Glomerular endothelial cell (primary cell): ENCODE measurements around the gene PIGP. TPM values are rescaled to one million over a fixed set of nuclear protein-coding genes. Genes with fewer than 3 reads are reported as not detected.
"Not testable (repeated sequence)": the region's sequence is repeated elsewhere in the genome, so short reads cannot be mapped to it uniquely, and the experiment has no call there.

Experiments used
- DNase-seq: peaks from one replicate; pipeline ENCODE4 v3.0.0-alpha.2; 2011; ENCODE audit warnings: low read depth, low spot score; ENCODE audit errors: extremely low read depth
- total RNA-seq: library from RNA; depleted of rRNA; stranded (reverse); fragments of >200 nt; gene quantifications from 2 replicates; pipeline ENCODE4 v1.2.3, GENCODE V29; 2015

The PIGP gene
- total RNA-seq, result 10.0 and 11.1 TPM in 2 replicates

DNA sequence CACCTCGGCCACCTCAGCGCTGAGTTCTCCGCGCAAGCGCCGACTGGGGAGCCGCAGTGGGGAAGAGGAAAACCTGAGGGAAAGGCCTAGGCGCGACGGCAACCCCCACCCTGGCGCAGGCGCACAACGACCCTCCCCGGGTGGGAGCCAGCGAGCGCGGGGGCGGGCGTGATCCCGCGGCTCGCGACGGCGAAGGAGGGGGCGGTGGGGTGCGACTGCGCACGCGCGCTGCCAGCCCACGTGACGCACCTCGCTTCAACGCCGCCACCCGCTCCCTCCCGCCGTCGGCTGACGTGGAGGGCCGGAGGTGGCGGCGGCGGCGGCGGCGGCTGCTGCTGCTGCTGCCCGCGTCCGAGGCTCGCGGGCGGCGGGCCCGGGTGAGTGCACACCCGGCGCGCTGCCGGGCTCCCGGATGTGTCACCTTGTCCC is at the start of gene PIGP, which contains the start of gene TTC3:
Gene PIGP (minus strand): TSS at position 84 of the 429 bp plus-strand sequence. CDS start 556 bp downstream, outside the sequence.
Gene TTC3 (plus strand): TSS at position 267 of the 429 bp plus-strand sequence. CDS start 14,004 bp downstream, outside the sequence.
- peak; percentile 39 for DNase-seq

DNA sequence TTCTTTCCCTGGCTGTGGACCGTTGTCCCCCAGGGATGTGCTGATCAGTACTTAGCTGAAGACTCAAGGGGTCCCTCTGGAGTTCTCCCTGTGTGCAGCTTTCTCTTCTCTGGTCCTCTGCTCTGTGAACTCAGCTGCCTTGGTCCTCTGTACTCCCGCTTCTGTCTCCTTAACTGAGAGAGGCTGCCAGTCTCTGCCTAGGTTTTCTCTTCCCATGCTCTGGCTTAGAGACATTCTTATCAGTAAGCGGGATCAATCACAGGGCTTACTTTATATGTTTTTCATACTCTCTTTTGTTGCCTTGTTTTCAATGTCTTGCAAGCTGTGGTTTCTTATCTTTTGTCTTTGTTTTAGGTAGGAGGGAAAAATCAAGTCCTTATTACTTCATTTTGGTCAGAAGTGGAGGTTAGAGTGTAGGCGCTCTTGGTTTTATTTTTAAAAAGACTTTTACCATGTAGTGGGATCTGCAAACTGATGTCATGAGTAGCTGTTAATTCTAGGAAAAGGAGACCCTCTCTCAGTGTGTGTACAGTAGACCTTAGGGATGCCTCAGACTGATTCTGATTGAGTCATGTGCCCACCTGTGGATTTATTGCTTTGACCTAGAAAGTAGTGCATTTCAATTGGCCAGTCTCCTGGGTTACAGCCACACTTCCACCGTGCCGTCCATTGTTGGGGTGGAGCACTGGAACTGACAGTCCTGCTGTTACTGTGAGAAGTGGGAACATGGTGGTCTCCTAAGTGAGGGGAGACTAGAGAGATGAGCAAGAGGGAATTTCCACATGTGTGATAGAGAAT is 46.7 kb upstream of the PIGP start:
- no peak for DNase-seq

DNA sequence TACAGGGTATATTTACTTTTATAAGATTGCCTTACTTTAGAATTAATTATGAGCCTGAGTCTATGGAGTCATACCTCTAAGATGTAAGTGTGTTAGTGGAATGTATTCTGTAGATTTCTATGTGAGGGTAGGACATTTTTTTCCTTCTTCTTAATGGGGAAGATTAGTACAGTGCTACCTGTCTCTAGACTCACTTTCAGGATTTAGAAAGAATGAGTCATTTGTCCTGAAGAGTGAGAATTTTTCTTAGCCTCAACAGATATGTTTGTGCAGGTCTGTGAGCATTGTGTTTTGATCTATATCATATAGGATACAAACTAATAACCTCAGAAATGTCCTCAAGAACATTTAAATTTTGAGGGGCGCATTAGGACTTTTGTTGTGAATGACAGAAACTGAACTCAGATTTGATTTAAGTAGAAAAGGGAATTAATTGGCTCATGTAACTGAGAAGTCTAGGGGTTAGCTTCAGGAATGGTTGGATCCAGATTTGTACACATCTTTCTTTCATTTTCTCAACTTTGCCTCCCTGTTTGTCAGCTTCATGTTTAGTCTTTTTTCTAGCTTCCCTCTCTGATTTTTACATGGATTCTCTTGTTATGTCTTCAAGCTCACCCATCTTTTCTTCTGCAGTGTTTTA is 45.4 kb upstream of the PIGP start:
- no peak for DNase-seq

- DNase-seq, result no peak
These were observed 44.3 kb upstream of the PIGP start for GRCh38 chr21:37117204-37117603.

GRCh38 chr21:37116459-37116858 is 43.6 kb upstream of the PIGP start:
- not testable (repeated sequence) for DNase-seq

DNA sequence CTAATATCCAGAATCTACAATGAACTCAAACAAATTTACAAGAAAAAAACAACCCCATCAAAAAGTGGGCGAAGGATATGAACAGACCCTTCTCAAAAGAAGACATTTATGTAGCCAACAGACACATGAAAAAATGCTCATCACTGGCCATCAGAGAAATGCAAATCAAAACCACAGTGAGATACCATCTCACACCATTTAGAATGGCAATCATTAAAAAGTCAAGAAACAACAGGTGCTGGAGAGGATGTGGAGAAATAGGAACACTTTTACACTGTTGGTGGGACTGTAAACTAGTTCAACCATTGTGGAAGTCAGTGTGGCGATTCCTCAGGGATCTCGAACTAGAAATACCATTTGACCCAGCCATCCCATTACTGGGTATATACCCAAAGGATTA is 41.4 kb upstream of the PIGP start:
- DNase-seq, result not testable (repeated sequence)

DNA sequence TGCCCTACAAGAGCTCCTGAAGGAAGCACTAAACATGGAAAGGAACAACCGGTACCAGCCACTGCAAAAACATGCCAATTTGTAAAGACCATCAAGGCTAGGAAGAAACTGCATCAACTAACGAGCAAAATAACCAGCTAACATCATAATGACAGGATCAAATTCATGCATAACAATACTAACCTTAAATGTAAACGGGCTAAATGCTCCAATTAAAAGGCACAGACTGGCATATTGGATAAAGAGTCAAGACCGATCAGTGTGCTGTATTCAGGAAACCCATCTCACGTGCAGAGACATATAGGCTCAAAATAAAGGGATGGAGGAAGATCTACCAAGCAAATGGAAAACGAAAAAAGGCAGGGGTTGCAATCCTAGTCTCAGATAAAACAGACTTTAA is 38.2 kb upstream of the PIGP start:
- not testable (repeated sequence) for DNase-seq

- no peak for DNase-seq
These were observed 34.1 kb upstream of the PIGP start for GRCh38 chr21:37106998-37107397.

DNA sequence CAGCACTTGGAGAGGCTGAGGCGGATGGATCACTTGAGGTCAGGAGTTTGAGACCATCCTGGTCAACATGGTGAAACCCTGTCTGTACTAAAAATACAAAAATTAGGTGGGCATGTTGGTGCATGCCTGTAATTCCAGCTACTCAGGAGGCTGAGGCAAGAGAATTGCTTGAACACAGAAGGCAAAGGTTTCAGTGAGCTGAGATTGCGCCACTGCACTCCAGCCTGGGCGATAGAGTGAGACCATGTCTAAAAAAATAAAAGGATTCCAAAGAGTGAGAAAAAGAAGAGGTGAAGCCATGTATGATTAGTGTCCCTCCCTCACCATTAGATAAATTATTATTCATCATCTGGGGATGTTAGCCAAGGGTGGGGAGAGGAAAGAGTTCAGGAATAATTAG is 29.9 kb upstream of the PIGP start:
- DNase-seq, result not testable (repeated sequence)

- DNase-seq, result no peak
These were observed 28.5 kb upstream of the PIGP start for GRCh38 chr21:37101384-37101783.

- DNase-seq, result no peak
These were observed 27.4 kb upstream of the PIGP start for GRCh38 chr21:37100316-37100715.

DNA sequence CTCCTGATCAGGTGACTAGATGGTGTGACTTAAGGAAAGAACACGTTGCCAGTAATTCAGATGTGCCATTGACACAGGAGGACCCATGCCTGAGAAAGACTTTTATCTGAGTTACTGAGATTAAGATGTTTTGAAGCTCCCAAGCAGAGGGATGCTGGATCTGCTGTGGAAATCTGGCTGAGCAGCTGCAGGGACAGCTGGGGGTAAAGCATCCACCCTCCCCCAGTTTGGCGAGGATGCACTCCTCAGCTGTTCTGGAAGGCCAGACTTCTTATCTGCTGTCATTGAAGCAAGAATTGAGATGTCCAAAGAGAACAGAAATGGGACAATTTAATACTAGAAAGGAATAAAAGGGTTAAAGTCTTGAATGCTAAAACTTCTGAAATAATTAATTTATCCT is 25.9 kb upstream of the PIGP start:
- no peak for DNase-seq

GRCh38 chr21:37095821-37096220 is 22.9 kb upstream of the PIGP start:
- DNase-seq, result no peak

- no peak for DNase-seq
These were observed 21.1 kb upstream of the PIGP start for GRCh38 chr21:37093977-37094376.

DNA sequence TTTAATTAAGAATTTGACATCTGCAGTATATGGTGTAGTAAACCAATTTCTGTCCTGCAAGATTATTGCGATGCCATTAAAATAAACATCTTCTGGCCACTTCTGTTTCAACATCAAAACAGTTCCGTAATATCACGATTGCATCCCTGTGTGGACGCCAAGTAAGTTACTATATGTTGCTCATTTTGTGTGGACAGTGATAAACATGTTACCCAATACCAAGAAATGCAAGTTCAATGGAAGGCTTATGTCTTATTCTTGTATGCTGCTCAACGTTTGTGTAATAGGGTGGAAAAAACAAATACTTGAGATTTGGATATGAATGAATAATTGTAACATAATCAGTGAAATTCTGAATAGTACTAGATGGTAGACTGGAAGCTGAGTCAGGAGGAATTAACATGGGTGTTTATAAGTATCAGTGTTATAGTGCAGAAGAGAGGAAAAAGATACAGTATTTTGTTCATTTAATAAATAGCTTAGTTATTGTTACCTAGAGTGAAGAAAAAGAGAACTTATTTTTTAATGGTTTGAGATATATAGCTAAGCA is 15.4 kb upstream of the PIGP start:
- DNase-seq, result no peak

DNA sequence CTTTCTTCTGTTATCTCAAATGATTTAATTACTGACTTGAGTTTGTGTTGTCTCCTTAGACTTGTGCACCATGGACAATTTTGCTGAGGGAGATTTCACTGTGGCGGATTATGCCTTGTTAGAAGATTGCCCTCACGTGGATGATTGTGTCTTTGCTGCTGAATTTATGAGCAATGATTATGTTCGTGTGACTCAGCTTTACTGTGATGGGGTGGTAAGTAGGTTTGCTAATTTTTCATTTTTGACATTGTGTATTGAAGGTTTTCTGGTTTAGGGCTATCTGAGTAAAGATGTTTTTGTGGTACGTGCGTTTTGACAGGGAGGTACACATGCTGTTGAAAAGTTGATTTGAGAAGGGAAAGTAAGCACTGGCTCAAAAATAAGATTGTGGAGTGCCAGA is 14.3 kb upstream of the PIGP start:
- no peak for DNase-seq

GRCh38 chr21:37085726-37086125 is 12.9 kb upstream of the PIGP start:
- DNase-seq, result no peak

- DNase-seq, result no peak
These were observed 10.1 kb upstream of the PIGP start for GRCh38 chr21:37082856-37083528.

DNA sequence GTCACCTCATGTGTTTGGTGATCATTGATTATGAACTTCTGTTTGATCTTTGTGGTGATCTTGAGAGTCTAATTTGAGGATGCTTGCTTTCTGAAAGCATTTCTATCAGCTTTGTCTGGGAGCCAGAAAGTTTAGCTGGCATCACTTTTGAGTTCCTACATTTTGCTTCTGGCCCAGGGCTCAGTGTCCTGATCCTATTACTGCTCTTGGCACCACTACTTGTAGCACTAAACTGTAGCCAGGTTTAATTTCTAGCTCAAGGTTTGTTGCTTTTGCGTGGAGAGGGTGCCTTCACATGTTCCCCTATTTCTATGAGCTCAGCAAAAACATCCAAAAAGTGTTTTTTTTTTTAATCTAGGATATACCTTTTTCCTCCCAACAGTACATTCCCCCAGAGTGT is 9.5 kb upstream of the PIGP start:
- no peak for DNase-seq

DNA sequence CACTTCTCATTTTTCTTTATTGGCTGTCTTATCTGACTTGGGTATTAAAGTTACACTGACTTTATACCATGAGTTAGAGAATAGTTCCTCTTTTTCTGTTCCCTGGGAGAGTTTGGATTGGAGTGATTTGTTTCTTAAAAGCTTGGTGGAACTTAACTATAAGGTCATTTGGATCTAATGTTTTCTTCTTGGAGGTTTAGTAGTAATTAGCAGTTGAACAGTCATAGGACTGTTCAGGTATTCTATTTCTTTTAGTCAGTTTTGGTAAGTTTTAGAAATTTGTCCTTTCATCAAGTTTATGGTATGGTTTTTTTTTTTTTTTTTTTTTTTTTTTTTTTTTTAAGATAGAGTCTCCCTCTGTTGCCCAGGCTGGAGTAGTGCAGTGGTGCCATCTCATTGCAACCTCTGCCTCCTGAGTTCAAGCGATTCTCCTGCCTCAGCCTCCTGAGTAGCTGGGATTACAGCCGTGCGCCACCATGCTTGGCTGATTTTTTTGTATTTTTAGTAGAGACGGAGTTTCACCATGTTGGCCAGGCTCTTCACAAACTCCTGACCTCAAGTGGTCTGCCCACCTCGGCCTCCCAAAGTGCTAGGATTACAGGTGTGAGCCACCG is 6.4 kb upstream of the PIGP start:
- DNase-seq, result no peak

- DNase-seq, result no peak
These were observed 4.5 kb upstream of the PIGP start for GRCh38 chr21:37077403-37077802.
